GM19193 (cell line): ENCODE results near the gene CD86.

Experiments
- POLR2A ChIP-seq: IDR thresholded peaks from 4 replicates; pipeline ENCODE4 v1.6.1; 2011; ENCODE audit not compliant: insufficient read depth, insufficient read length; ENCODE audit errors: extremely low read depth

Gene CD86

GRCh38 chr3:122169911-122170310 is 114.7 kb downstream of the CD86 start:
- TF ChIP-seq POLR2A: no peak
